D721Med (cell line): ENCODE results near the gene SYK.

Experiments
- DNase-seq: peaks from one replicate; pipeline ENCODE4 v3.0.0; 2011; ENCODE audit warnings: low spot score; ENCODE audit not compliant: insufficient read length
- FAIRE-seq: peaks from 2 replicates; lab custom pipeline; 2011; peaks lifted over from hg19 to GRCh38; lab: Jason Lieb, UNC
- CTCF ChIP-seq: IDR thresholded peaks from 2 replicates; pipeline ENCODE4 v1.5.1; 2012; ENCODE audit warnings: mild to moderate bottlenecking, control low read depth; ENCODE audit not compliant: insufficient read depth; ENCODE audit errors: missing control alignments

SYK gene

GRCh38 chr9:90867101-90867500 lies 65.5 kb downstream of the SYK start:
- FAIRE-seq (no peak), DNase-seq (no peak)
- TF ChIP-seq CTCF, result no peak

- no peak for DNase-seq
- no peak for FAIRE-seq
Measured at GRCh38 chr9:90868555-90868954, 66.9 kb downstream of the SYK start.

GRCh38 chr9:90869361-90869760 lies 67.7 kb downstream of the SYK start:
- DNase-seq (no peak), FAIRE-seq (no peak)
- TF ChIP-seq CTCF, result no peak

More at GRCh38 chr9:90868555-90868954, 66.9 kb downstream of the SYK start:
- TF ChIP-seq CTCF, result no peak

GRCh38 chr9:90870621-90871326 lies 69.2 kb downstream of the SYK start:
- DNase-seq, result no peak
- peak; percentile 91 for TF ChIP-seq CTCF
- FAIRE-seq, result peak; percentile 46

- no peak for DNase-seq
- no peak for TF ChIP-seq CTCF
- no peak for FAIRE-seq
Measured at GRCh38 chr9:90871327-90871935, 69.8 kb downstream of the SYK start.

GRCh38 chr9:90872835-90873294 lies 71.2 kb downstream of the SYK start:
- no peak for TF ChIP-seq CTCF
- DNase-seq, result no peak
- no peak for FAIRE-seq

GRCh38 chr9:90873422-90873821 lies 71.8 kb downstream of the SYK start:
- TF ChIP-seq CTCF, result no peak
- no peak for DNase-seq
- FAIRE-seq, result no peak
